ENCODE results near the gene SH3RF1.

DNA sequence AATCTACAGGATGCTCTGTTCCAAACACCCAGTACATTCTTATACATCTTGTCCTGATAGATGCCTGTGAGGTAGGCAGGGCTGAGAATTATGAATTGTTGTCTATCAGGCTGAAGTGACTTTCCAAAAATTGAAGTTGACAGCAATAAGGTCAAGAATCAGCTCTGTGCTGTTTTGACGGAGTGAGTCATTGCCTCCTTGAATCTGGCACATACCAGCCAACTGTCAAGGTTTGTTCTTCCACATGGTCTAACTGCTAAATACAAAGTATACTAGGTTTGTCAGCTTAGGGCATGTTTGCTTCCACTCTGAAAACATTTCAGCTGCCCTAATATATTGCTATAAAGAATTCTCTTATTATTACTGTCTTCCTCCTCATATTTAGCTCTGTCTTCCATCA, 32.3 kb downstream of the SH3RF1 start:
- TF ChIP-seq POLR2A (IDR thresholded peaks at IDR 0.05; ENCODE audit: low read depth) (no peak), POLR2AphosphoS5 (IDR thresholded peaks at IDR 0.05) (no peak), EP300 (IDR thresholded peaks at IDR 0.05) (no peak)
- TF ChIP-seq, protein P1, sequence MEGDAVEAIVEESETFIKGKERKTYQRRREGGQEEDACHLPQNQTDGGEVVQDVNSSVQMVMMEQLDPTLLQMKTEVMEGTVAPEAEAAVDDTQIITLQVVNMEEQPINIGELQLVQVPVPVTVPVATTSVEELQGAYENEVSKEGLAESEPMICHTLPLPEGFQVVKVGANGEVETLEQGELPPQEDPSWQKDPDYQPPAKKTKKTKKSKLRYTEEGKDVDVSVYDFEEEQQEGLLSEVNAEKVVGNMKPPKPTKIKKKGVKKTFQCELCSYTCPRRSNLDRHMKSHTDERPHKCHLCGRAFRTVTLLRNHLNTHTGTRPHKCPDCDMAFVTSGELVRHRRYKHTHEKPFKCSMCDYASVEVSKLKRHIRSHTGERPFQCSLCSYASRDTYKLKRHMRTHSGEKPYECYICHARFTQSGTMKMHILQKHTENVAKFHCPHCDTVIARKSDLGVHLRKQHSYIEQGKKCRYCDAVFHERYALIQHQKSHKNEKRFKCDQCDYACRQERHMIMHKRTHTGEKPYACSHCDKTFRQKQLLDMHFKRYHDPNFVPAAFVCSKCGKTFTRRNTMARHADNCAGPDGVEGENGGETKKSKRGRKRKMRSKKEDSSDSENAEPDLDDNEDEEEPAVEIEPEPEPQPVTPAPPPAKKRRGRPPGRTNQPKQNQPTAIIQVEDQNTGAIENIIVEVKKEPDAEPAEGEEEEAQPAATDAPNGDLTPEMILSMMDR (IDR thresholded peaks at IDR 0.05): no peak

Data from esophagus muscularis mucosa (tissue), 4 donors.